ENCODE results near the gene ZNF675.
"Not testable (repeated sequence)": the region's sequence is repeated elsewhere in the genome, so short reads cannot be mapped to it uniquely, and the experiment has no call there.

Gene ZNF675

DNA sequence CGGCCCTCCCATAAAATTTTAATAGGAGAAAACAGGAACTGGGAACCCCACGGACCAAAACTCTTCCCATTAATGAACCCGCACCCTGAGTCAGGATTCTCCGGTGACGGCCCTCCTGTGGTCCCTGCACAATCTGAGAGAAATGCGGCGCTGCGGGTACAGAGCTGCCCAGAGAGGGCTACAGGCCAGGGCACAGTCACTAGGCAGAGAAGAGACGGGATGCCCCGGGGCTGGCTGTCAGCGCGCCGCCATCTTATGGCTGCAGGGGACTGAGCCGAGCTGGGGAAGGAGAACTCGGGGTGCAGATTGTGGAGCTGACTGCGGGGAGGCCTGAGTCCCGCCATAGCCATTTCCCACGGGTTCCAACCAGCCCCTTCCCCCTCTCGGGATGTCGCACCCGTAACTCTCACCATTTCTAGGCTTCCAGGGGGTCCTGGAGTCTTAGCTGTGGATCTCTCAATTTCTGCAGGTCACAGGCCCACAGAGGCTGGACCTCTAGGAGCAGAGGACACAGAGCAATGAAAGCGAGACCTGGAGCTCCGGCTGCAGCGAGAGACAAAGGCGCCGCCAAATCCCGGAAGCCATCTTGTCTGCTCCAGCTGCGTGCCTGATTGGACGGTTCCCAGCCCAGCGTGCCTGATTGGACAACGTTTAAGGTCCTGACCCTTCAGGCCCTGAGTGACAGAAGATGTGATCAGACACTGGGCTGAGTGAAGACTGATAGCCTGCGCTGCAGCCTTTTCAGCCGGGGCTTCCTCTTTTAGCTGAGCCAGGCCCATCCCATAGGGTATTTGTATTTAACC lies at the start of gene ZNF675:
ZNF675 (minus strand) TSS at position 592 of the 803 bp plus-strand sequence; CDS start at position 413, 179 bp downstream.
- DNase-seq (ENCODE audit: low read depth), result peak; percentile 87

DNA sequence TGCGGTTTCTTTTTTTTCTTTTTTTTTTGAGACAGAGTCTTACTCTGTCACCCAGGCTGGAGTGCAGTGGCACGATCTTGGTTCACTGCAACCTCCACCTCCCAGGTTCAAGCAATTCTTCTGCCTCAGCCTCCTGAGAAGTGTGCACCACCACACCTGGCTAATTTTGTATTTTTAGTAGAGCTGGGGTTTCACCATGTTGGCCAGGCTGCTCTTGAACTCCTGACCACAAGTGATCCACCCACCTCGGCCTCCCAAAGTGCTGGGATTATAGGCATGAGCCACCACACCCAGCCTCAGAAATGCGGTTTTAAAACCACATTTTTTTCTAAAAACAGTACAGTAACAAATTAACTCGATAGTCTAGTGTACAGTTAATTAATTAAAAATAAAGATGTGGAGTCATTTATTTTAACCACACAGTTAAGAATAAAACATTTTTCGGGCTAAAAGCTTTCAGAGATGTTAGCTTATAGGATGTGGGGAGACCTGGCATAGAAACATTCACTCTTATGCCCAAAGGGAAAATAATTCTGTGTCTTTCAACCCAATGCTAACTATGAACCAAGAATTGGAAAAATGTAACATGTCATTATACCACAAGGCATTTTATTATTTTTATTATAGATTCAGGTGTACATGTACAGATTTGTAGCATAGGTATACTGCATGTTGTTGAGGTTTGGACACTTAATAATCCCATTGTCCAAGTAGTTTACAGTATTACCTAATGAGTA lies 43.9 kb upstream of the ZNF675 start:
- DNase-seq (ENCODE audit: low read depth), result not testable (repeated sequence)

DNA sequence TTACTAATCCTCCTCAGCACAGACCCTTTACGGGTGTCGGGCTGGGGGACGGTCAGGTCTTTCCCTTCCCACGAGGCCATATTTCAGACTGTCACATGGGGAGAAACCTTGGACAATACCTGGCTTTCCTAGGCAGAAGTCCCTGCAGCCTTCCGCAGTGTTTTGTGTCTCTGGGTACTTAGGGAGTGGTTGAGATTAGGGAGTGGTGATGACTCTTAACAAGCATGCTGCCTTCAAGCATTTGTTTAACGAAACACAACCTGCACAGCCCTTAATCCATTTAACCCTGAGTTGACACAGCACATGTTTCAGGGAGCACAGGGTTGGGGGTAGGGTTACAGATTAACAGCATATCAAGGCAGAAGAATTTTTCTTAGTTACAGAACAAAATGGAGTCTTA lies 37.1 kb upstream of the ZNF675 start:
- DNase-seq (ENCODE audit: low read depth), result not testable (repeated sequence)

DNA sequence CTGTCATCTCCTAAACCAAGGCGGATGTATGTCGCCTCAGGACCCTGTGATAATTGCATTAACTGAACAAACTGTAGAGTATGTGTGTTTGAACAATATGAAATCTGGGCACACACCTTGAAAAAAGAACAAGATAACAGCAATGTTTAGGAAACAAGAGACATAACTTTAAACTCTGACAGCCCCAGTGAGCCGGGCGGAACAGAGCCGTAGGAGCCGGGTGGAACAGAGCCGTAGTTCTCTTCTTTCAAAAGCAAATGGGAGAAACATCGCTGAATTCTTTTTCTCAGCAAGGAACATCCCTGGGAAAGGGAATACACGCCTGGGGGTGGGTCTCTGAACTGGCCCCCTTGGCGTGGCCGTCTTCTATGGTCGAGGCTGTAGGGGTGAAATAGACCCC lies 31.8 kb upstream of the ZNF675 start:
- no peak for DNase-seq (ENCODE audit: low read depth)

DNA sequence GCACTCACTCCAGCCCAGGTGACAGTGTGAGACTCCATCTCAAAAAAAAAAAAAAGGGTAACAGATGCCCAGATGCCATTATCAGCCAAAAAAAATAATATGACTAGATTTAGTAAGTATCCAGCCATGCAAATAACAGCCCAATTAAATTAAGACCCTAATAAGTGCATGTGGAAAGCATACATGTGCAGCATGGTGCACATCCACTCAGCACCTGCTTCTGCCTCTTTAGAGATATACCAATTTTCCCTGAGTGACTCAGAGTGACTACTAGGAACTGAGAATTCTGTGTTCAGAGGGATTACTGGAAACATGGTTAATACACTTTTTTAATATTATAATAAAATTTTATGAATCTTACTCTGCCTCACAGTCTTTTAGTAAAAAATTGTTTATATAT lies 29.8 kb upstream of the ZNF675 start:
- DNase-seq (ENCODE audit: low read depth), result no peak

DNA sequence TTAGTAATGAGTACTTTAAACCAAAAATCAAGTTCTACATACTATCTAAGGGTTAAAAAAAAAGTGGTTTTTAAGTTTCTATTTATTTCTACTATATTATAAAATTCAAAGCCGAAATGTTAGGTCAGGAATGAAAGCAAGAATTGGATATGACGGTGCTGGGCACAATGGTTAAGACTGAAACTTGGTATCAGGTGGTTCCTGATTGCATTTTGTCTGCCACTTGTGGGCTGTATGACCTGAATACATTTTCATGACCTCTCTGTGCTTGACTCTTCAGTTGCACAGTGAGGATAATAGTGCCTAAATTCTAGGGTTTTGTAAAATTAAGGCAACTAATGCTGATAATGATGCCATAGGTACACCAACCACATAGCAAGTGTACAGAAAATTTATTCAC lies 22.3 kb upstream of the ZNF675 start:
- DNase-seq (ENCODE audit: low read depth), result no peak

DNA sequence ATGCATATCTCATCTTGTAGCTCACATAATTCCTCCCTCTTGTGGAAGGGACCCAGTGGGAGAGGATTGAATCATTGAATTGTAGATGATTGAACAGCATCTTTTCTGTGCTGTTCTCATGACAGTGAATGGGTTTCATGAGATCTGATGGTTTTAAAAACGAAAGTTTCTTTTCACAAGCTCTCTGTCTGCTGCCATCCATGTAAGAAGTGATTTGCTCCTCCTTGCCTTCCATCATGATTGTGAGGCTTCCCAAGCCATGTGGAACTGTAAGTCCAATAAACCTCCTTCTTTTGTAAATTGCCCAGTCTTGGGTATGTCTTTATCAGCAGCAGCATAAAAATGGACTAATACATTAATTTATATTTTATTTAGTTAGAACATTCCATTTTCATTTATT lies 19.6 kb upstream of the ZNF675 start:
- no peak for DNase-seq (ENCODE audit: low read depth)

DNA sequence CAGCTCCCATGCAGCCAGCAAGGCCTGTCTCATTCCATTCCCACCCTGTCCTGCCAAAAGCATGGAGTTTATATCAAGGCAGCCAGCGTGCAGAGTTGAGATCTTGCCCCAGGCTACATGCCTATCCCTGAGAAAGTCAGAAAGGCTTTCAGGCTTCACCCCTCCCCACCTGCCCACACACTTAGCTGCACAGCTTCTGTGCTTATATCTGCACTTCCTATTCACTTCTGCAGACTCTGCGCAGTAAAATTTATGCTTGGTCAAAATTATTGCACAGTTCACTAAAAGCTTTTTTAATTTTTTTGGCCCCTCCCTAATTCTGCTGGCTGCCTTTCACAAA lies 12.5 kb upstream of the ZNF675 start:
- DNase-seq (ENCODE audit: low read depth), result no peak

DNA sequence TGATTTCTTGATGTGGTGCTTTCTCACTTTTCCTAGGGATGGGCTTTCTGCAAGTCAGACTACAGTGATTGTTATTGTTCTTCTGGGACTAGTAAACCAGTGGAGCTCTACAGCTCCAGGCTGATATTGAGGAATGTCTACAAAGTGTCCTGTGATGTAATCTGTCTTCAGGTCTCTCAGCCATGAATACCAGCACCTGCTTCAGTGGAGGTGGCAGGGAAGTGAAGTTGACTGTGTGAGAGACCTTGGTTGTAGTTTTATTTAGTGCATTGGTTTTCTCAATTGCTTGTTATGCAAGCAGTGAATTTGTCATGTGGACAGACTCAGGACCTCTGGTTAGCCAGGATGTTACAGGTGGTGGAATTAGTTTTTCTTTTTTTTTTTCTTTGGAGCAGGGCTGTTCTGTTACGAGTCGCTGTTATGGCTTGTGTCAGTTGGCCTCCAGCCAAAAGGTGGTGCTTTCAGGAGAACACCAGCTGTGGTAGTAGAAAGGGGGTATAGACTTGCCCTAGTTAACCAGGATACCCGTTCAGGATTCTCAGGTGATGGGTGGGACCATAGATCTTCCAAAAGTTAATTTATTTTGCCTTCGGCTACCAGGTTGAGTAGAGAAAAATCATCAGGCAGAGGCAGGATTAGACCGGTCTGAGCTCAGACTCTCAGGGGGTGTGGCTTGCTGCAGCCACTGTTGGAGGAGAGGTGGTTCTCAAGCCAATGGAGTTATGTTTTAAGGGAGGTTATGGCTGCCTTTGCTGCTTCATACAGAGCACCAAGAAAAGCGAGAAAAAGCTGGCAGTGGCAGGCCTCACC lies 11.9 kb upstream of the ZNF675 start:
- no peak for DNase-seq (ENCODE audit: low read depth)

DNA sequence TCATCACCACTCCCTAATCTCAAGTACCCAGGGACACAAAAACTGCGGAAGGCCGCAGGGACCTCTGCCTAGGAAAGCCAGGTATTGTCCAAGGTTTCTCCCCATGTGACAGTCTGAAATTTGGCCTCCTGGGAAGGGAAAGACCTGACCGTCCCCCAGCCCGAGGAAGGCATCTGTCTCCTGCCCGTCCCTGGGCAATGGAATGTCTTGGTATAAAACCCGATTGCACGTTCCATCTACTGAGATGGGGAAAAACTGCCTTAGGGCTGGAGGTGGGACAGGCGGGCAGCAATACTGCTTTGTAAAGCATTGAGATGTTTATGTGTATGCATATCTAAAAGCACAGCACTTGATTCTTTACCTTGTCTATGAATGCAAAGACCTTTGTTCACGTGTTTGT lies 5.9 kb upstream of the ZNF675 start:
- DNase-seq (ENCODE audit: low read depth), result not testable (repeated sequence)

DNA sequence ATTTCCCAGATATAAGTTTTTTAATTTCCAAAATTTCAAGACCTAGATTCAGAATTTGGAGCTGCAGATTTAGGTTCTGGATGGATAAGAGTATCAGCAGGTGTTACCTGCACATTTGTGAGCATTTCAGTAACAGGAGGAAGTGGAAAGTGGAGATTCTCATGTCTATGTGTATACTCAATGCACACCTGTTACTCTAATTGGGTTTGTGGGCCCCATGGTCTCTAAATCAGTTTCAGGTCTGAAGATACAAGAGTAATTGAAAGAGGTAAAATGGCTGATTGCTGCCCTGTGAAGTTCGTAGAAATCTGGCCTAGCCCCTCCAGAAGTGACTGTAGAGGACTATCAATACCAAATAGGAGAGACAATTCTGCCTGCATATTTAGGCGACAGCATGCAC lies 13.9 kb downstream of the ZNF675 start:
- DNase-seq (ENCODE audit: low read depth), result no peak

DNA sequence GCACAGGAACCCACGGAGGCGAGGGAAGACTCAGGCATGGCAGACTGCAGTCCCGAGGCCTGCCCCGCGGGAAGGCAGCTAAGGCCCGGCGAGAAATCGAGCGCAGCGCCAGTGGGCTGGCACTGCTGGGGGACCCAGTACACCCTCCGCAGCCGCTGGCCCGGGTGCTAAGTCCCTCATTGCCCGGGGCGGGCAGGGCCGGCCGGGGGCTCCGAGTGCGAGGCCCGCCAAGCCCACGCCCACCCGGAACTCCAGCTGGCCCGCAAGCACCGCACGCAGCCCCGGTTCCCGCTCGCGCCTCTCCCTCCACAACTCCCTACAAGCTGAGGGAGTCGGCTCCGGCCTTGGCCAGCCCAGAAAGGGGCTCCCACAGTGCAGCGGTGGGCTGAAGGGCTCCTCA lies 18.4 kb downstream of the ZNF675 start:
- DNase-seq (ENCODE audit: low read depth), result not testable (repeated sequence)

DNA sequence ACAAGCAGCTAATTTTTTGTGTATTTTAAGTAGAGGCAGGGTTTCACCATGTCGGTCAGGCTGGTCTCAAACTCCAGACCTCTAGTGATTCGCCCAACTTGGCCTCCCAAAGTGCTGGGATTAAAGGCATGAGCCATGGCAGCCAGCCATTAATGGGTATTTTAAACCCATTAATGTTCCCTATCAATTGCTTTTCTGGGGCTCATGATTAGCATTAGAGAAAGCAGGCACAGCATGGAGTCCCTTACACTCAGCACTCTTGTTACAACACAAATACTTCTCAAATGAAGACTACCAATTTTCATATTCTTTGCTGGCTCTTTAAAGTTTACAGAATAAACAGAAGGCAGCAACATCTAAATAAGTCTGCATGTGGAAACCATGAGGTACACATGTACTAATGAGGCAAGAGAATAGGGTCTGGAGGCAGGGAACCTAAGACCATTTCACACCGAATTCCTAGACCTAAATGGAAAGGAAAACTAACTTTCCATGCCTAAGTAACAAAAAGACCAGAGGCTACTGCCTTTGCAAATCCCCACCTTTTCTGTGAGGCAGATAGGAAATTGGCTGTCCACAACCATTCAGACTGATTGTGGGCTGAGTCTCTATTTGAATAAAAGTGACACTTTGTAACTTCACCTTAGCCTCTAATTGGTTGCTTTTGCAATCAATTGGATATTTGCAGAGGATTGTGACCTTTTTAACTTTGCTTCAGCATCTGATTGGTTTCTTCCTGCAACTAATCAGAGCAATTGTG lies 21.2 kb downstream of the ZNF675 start:
- no peak for DNase-seq (ENCODE audit: low read depth)

DNA sequence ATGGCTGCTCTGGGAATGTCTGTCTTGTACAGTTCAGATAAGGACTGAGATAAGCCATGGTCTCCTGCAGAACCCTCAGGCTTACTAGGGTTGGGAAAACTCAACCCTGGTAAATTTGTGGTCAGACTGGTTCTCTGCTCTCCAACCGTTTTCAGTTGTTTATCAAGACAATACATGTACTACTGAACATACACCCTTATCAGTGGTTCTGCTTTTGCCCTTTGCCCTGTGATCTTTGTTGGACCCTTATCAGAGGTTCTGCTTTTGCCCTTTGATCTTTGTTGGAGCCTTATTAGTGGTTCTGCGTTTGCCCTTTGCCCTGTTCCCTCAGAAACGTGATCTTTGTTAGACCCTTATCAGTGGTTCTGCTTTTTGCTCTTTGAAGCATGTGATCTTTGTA lies 37.2 kb downstream of the ZNF675 start:
- not testable (repeated sequence) for DNase-seq (ENCODE audit: low read depth)
